ENCODE measurements around the gene CTPS1. TPM values are rescaled to one million over a fixed set of nuclear protein-coding genes. Genes with fewer than 3 reads are reported as not detected.
A peak's percentile ranks its signal among the peaks of the same experiment; 100 is the strongest.

CTPS1 gene
- total and polyA plus RNA-seq, 2 donors (not counting 1 experiment from before 2014, with no cell fraction given) = 12.1 to 26.5 TPM

GRCh38 chr1:40976952-40977690 lies 2.4 kb upstream of the CTPS1 start:
- DNase-seq (ENCODE audit: low read depth in 2 of 2) = peak; percentile 53 to 94
- H3K27me3 ChIP-seq (ENCODE audit: control insufficient read depth, insufficient read depth, low read length) = no peaks in the 10 kb centered on the region
- no peak for TF ChIP-seq CTCF (conservative IDR thresholded peaks at IDR 0.05 in 1 of 2, IDR thresholded peaks at IDR 0.05 in 1 of 2; ENCODE audit: low read depth in 1 of 2, low read length in 2 of 2)
- no peak for TF ChIP-seq EZH2 (IDR thresholded peaks at IDR 0.05; ENCODE audit: low read length, missing control alignments)
- no peak overlapping the region for H3K9ac ChIP-seq (ENCODE audit: insufficient read depth, low read length)
- peaks cover 22% of the 10 kb centered on the region for H3K79me2 ChIP-seq (ENCODE audit: control insufficient read depth, insufficient read depth, low read length)
- H3K9me3 ChIP-seq (ENCODE audit: control insufficient read depth, insufficient read depth, low read depth, low read length) = no peaks in the 10 kb centered on the region
- H3K4me1 ChIP-seq (ENCODE audit: control insufficient read depth, extremely low read depth, insufficient read depth, low read length) = peaks cover 11% of the 10 kb centered on the region
- no peak overlapping the region for H3K4me3 ChIP-seq (replicated peaks in 1 of 4; ENCODE audit: control extremely low read depth in 1 of 4, insufficient read depth in 1 of 4, low read depth in 3 of 4, low read length in 4 of 4)
- no peaks in the 10 kb centered on the region for H3K36me3 ChIP-seq (ENCODE audit: control insufficient read depth, insufficient read depth, low read length)
- H3K27ac ChIP-seq (ENCODE audit: insufficient read depth, low read length) = no peak overlapping the region
- peak overlapping the region; percentile 7 for H2AFZ ChIP-seq (ENCODE audit: low read length)
- no peak overlapping the region for H3K4me2 ChIP-seq (ENCODE audit: extremely low read depth, insufficient read depth, low read length)
- H4K20me1 ChIP-seq (ENCODE audit: control insufficient read depth, extremely low read depth, insufficient read depth, low read length) = no peaks in the 10 kb centered on the region

- Histone ChIP-seq H3K36me3 (ENCODE audit: control insufficient read depth, insufficient read depth, low read length) (no peaks in the 10 kb centered on the region), H3K9ac (ENCODE audit: insufficient read depth, low read length) (no peak overlapping the region), H3K79me2 (ENCODE audit: control insufficient read depth, insufficient read depth, low read length) (peaks cover 28% of the 10 kb centered on the region), H3K27ac (ENCODE audit: insufficient read depth, low read length) (peak overlapping the region; percentile 16), H2AFZ (ENCODE audit: low read length) (no peak overlapping the region), H4K20me1 (ENCODE audit: control insufficient read depth, extremely low read depth, insufficient read depth, low read length) (no peaks in the 10 kb centered on the region), H3K4me1 (ENCODE audit: control insufficient read depth, extremely low read depth, insufficient read depth, low read length) (peaks cover 11% of the 10 kb centered on the region), H3K9me3 (ENCODE audit: control insufficient read depth, insufficient read depth, low read depth, low read length) (no peaks in the 10 kb centered on the region), H3K4me3 (replicated peaks in 1 of 4; ENCODE audit: control extremely low read depth in 1 of 4, insufficient read depth in 1 of 4, low read depth in 3 of 4, low read length in 4 of 4) (no peak overlapping the region), H3K27me3 (ENCODE audit: control insufficient read depth, insufficient read depth, low read length) (no peaks in the 10 kb centered on the region), H3K4me2 (ENCODE audit: extremely low read depth, insufficient read depth, low read length) (no peak overlapping the region)
- peak in 1 of 2 donors; percentile 59 for DNase-seq (ENCODE audit: low read depth in 2 of 2)
- TF ChIP-seq EZH2 (IDR thresholded peaks at IDR 0.05; ENCODE audit: low read length, missing control alignments) = no peak
- TF ChIP-seq CTCF (conservative IDR thresholded peaks at IDR 0.05 in 1 of 2, IDR thresholded peaks at IDR 0.05 in 1 of 2; ENCODE audit: low read depth in 1 of 2, low read length in 2 of 2) = no peak
These were observed 1.8 kb upstream of the CTPS1 start for GRCh38 chr1:40977716-40978115.

- Histone ChIP-seq H3K79me2 (ENCODE audit: control insufficient read depth, insufficient read depth, low read length) (peaks cover 39% of the 10 kb centered on the region), H3K4me3 (replicated peaks in 1 of 4; ENCODE audit: control extremely low read depth in 1 of 4, insufficient read depth in 1 of 4, low read depth in 3 of 4, low read length in 4 of 4) (peak overlapping the region; percentile 53 to 74 (median 64)), H3K4me2 (ENCODE audit: extremely low read depth, insufficient read depth, low read length) (peak overlapping the region; percentile 89), H3K9ac (ENCODE audit: insufficient read depth, low read length) (peak overlapping the region; percentile 82), H4K20me1 (ENCODE audit: control insufficient read depth, extremely low read depth, insufficient read depth, low read length) (no peaks in the 10 kb centered on the region), H3K36me3 (ENCODE audit: control insufficient read depth, insufficient read depth, low read length) (no peaks in the 10 kb centered on the region), H3K4me1 (ENCODE audit: control insufficient read depth, extremely low read depth, insufficient read depth, low read length) (peaks cover 14% of the 10 kb centered on the region), H3K9me3 (ENCODE audit: control insufficient read depth, insufficient read depth, low read depth, low read length) (no peaks in the 10 kb centered on the region), H2AFZ (ENCODE audit: low read length) (peak overlapping the region; percentile 86), H3K27ac (ENCODE audit: insufficient read depth, low read length) (peak overlapping the region; percentile 74), H3K27me3 (ENCODE audit: control insufficient read depth, insufficient read depth, low read length) (no peaks in the 10 kb centered on the region)
- DNase-seq (ENCODE audit: low read depth in 2 of 2) = no peak
- TF ChIP-seq EZH2 (IDR thresholded peaks at IDR 0.05; ENCODE audit: low read length, missing control alignments) (no peak), CTCF (conservative IDR thresholded peaks at IDR 0.05 in 1 of 2, IDR thresholded peaks at IDR 0.05 in 1 of 2; ENCODE audit: low read depth in 1 of 2, low read length in 2 of 2) (no peak)
These were observed 633 bp upstream of the CTPS1 start for GRCh38 chr1:40978886-40979240.

Measured in fibroblast of lung (primary cell).